Activated naive CD4-positive, alpha-beta T cell treated with anti-CD3 and anti-CD28 coated beads, Interleukin-2, amount 50 U/mL, for 16 hours (primary cell): Measurements from ENCODE around the gene PCAT6.
A peak's percentile ranks its signal among the peaks of the same experiment; 100 is the strongest.
"Not testable (repeated sequence)": the region's sequence is repeated elsewhere in the genome, so short reads cannot be mapped to it uniquely, and the experiment has no call there.

Source experiments
- DNase-seq: peaks from one replicate; pipeline ENCODE4 v3.0.0-alpha.2; 2020

The PCAT6 gene

DNA sequence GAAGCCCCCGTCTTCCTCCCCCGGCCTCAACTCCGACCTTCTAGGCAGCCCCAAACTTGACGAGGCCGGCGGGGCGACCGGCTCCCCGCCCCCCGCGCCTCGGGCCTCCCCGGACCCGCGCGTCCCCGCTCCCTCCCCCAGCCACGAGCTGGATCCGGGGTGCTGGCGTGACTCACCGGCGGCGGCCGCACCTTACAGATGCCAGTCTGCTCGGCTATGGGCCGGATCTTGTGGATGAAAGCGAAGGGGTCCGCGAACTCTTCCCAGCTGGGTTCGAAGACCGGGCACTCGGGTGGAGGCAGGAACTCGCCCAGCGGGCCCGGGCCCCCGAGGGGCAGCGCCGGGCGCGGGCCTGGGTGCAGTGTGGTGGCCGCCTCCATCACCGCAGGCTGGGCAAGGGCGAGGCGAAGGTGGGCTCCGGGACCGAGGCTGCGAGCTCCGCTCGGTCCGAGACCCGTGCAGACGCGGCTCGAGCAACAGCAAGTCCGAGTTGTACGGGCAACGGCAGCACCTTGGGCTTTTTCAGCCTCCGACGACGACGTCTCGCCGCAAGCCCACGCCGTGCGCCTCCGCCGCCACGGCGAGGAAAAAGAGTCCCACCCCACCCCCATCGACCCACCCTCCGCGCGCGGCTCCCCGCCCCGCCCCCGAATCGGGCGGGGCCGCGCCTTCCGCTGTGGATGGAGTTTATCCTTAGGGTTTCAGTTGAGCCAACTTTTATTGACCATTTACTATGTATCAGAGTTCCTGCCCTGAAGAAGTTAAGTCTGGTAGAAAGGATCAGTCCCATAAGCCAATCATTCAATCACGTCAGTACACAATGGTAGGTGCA is 2.6 kb upstream of the PCAT6 start, which contains the start of gene KDM5B:
Gene KDM5B (minus strand): TSS at position 496 of the 832 bp plus-strand sequence. CDS start 116 bp downstream, at position 380.
- DNase-seq, result peak; percentile 78

DNA sequence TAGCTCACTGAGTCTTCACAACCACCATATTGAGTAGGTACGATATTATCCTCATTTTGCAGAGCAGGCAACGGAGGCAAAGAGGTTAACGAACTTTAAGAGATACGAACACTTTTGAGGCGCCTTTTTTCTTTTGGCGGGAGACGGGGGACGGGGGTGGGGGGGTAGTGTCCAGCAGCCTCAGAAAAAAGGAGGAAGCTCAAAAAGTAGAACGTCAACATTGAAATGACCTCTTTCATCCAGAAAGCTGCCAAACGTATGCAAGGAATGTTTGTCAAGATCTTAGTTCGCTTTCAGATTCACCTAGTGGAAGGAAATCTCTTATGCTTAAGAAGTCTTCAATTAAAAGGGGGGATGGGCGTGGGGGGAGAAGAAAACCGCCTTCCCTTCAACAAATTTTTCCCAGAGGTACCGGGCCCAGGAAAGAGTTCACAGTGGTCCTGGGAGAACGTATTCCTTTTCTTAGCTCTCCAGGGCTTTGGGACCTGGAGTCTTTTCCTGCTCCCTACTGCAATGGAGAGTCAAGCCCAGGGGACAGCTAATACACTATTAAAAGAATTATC is 1.1 kb upstream of the PCAT6 start:
- no peak for DNase-seq

DNA sequence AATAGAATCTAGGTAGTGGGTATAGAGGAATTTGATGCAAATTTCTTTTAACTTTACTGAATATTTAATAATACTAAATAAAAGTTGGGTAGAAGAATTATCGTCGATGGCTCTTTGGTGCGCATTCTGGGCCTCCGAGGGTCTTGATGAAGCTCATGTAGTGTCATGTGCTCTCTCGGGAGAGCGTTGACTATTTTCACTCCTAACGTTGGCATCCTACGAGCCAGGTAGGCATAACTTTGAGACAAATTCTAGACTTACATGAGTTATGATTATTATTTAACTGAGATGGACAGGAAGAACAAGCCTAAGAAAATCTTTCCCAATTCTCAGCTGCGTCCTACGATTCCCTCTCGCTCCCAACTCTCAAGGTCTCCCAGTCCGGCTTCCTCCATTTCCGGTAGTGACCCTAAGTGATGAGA is 550 bp upstream of the PCAT6 start:
- DNase-seq, result no peak

DNA sequence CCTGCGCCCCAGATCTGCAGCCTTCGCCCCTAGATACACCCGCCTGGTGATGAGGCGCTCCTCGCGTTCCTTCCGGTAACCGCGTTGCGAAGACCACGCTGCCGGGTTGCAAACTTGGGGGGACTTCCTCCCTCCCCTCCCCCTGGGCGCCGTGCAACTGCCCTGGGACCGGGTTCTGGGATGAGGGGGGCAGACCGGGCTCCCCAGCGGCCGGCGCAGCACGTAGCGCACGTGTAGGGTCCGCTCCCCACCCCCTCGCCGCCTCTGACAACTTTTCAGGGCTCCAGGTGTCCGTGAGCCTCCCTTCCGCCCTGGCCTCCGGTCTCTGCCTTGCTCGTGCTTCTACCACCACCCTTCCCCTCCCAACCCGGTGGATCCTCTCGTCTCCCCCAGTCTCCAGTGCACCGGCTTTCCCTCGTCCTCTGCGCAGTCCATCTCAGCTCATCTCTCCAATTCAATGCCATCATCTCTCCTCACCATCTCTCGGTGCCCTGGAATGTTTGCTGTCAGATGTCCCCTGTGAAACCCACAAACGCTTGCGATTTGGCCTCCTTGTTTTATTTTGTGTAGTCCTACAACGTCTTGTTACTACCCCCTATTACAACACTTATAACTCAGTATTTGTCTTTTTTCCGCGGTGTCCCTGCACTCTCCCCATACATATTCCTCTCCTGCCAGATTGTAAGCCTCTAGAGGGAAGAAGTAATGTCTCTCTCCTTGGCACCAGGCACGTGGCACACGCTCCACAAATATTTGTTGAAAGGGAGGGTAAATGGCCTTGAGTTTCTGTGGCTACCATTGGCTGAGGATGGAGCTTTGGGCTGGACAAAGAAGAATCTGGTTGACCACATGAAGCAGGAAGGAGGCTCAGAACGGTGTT is 782 bp downstream of the PCAT6 start:
- DNase-seq, result peak; percentile 39

DNA sequence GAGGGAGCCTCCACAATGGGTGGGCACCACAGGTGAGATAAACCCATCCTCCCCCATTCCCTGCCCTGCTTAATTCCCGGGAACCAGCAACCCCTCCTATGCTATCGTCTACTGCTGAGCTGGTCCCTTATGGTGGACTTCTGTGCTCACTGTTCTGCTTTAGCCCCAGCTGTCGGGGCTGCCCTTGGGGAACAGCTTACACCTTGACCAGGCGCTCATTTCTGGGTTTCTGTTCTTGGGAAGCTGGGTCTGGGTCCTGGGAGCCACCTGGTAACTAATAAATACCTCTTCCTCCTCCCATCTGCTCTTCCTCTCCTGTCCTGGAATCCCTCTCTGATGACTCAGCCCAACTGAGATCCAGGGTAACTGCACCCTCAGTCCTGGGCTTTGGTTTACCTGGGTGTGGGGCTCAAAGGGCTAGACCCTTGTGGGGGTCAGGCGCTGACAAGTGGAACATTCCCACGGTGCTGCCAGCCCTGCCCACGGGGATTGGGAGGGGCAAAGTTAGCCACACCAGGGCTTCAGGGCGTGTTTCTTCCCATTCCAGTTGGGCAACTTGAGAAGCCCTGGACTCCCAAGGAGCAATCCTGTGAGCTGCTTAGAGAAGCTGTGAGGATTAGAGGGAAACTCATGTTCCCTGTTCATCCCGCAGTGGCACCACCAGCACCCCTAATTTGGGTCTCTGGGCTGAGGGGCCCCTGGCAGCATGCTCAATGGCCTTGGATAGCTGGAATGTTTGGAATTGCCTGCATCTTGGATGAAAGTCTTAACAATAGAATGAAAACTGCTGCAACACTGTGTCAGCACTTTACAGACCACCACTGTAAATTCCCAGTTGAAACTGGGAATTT is 1.6 kb downstream of the PCAT6 start:
- DNase-seq, result no peak

DNA sequence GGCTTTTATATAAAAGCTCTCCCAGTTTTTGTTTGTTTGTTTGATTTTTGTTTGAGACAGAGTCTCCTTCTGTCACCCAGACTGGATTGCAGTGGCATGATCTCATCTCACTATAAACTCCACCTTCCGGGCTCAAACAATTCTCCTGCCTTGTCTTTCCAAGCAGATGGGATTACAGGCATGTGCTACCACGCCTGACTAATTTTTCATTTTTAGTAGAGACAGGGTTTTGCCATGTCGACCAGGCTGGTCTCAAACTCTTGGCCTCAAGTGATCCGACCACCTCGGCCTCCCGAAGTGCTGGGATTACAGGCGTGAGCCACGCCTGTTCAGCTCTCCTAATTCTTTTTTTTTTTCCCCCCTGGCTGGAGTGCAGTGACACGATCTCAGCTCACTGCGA is 4.4 kb downstream of the PCAT6 start:
- no peak for DNase-seq

DNA sequence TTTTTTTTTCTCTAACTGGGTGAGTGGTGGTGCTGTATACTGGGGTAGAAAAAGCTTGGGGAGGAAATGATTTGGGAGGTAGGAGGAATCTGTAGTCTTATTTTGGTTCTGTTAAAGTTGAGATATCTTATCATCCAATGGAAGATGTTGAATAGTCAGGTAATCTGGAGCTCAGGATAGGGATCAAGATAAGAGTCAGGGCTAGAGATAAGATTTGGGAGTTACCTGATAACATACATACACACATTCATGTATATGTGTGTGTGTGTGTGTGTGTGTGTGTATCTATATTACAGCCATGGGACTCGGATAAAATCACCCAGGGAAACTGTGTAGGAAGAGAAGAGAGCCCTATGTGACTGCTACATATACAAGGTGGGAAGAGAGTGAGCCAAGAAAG is 8.1 kb downstream of the PCAT6 start:
- DNase-seq, result no peak

DNA sequence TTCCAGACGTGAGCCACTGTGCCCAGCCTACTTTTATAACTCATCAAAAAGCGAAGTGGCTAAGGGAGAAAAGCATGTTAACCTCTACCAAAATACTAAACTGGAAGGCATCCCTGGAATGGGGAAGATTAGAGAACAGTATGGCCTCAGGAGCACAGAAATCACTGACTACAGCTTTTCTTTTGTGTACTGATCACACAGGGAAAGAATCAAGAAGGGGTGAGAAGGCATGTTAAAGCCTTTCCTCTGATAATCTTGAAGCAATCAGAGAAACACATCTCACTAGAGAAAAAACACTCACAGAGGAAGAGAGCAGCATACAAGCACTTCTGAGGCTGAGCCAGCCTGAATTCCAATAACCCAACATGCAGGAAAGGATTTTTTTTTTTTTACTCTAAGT is 10.7 kb downstream of the PCAT6 start:
- no peak for DNase-seq

DNA sequence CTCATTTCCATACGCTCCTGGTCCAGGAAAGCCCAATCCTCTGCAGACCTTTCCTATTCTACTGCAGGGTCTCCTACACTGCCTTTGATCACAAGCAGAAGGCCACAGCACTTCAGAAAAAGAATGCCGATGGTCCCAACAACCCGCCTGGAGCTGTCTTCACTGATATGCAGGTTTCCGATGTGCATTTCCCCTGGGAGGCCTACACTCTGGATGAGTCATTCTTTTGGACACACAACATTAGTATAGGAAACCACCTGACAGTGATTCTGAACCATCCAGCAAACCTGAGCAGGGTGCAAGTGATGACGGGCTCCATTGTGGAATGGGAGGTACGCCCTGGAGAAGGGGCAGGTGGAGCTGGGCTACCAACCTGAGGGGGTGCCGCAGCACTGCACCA is 15.0 kb downstream of the PCAT6 start:
- no peak for DNase-seq

DNA sequence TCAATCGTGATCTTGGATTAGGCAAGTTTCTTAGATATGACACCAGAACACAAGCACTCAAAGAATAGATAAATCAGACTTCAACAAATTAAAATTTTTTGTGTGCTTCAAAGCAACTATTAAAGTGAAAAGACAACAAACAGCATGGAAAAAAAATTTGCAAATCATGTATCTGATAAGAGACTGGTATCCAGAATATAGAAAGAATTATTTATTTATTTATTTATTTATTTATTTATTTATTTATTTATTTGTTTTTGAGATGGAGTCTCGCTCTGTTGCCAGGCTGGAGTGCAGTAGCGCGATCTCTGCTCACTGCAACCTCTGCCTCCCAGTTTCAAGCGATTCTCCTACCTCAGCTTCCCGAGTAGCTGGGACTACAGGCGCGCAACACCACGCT is 18.5 kb downstream of the PCAT6 start:
- DNase-seq, result not testable (repeated sequence)

DNA sequence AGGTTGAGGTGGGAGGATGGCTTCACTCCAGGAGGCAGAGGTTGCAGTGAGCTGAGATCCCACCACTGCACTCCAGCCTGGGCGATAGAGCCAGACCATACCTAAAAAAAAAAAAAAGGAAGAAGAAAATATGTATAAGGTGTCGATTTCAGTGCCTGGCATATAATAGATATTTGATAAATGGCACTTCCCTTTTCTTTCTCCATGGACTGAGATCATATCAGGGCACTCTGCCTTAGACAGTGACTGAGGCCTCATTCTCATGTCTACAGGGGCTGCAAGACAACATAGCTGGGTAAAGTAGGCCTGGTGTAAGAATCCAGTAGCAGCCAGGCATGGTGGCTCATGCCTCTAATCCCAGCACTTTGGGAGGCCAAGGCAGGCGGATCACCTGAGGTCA is 21.2 kb downstream of the PCAT6 start:
- DNase-seq, result no peak

DNA sequence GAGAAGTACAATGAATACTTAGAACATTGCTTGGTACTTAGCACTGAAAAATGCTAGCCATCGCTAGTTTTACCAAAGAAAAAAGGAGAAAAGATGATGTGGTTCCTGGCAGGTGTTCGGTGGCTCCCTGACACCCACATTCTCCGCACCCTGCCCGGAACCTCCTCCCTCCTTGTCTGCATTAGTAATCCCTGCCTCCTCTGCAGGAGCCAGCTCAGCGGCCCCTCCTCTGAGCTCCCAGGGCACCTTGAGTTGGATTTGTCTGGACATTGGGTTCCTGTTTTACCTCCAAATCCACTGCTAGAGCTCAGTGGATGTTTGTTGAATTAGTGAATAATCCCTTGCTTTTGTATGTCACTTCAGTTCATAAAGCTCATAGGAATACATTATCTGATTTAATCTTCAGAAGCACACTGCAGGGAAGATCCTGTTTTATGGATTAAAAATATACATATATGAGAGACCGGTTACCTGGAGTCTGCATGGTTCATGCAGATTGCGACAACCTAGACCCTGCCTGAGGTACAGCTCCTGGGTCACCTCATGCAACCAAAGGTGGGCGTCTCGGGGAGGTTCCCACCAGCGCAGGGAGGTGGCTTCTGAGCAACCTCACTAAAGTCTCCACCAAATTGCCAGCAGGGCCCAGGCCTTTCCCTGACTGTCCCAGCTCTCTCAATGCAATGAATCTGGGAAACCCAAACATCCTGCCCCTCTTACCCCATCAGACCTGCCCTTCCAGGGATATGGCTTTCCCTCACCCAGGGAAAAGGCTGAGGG is 24.2 kb downstream of the PCAT6 start:
- DNase-seq, result no peak

DNA sequence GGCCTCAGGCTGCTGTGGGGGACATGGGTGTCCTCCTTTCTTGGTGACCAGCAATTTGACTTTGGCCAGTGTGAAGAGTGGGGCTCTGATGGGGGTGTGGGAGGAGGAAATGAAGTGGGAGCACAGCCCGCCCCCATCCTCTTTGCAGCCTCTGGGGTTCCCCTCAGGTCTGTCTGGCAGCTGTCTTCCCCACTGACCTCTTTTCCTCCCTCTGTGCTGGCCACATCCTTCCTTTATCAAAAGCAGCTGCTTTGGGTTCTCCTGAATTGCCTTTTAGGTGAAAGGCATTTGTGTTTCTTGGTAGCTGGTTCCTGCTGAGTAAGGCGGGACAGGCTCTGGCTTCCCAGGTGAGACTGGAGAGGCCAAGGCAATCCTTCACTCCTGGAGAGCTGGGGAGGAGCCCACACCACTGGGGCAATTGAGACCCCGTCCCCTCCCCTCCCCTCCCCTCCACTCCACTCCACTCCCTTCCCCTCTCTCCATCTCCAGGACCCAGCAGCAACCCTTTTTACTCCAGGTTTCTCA is 24.9 kb downstream of the PCAT6 start:
- DNase-seq, result no peak

DNA sequence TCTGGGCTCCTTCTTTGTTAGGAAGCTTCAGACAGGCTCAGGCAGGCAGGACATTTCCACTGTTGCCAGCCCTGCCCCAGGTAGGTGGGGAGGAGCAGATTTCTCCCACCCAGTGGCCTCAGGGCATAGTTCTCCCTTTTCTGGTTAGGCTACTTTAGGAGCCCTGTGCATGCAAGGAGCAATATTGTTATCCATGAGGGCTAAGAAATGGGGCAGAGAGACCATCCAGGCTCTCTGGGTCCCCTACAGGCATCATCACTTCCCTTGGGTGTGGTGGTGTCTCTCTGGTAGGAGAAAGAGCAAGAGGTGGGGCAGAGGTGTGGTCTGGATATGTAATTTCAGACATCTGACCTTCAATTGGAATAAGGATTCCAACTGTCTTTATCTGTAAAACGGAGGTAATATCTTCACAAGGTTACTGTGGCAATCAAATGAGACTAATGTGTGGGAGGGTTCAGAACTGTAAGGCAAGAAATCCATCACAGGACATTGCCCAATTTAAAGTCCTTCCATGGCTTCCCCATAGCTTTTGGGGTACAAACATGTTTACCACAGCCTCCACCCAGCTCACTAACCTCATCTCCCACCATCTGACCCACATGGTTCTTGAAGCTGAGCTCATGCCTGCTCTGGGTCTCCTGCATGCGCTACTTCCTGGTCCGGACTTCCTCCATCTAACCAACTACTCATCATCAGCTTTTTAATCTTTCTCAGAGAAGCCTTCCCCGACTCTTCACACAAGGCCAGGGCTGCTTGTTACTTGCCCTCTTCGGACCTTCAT is 26.1 kb downstream of the PCAT6 start:
- no peak for DNase-seq

DNA sequence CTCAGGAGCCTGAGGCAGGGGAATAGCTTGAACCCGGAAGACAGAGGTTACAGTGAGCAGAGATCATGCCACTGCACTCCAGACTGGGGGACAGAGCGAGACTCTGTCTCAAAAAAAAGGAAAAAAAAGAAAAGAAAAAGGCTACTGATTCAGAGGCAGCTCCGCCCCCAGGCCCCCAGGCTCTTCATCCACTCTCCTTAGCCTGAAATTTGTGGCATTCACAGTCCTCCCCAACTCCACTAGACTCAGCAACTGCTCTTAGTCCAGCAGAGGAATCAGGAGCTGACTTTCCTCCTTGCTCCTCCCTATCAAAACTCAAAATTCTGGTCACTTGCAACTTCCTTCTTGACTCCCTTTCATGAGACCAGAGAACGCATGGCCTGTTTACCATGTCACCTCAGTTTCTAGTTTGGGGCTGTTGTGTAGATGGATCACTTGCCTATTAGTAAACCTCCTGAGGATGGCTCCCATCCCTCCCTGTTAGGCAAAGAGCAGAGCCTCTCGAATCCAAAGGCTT is 27.1 kb downstream of the PCAT6 start:
- DNase-seq, result no peak

DNA sequence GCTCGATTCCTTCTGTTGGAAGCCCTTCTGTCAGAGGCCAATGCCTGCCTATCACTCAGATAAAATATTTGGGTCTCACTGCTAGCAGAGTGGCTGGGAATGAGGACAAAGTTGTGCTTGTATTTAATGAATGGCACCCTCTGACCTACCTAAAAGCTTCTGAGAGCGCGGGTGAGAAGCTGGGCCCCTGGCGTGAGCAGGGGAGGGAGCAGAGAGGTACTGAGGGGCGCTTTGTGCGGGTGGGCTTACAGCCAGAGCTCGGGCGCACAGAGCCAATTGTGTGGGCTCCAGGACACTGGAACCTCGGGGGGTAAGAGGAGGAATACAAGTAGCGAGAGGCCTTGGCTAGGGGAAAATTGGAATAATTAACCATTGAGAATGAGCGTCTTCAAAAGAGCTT is 32.3 kb downstream of the PCAT6 start:
- no peak for DNase-seq

DNA sequence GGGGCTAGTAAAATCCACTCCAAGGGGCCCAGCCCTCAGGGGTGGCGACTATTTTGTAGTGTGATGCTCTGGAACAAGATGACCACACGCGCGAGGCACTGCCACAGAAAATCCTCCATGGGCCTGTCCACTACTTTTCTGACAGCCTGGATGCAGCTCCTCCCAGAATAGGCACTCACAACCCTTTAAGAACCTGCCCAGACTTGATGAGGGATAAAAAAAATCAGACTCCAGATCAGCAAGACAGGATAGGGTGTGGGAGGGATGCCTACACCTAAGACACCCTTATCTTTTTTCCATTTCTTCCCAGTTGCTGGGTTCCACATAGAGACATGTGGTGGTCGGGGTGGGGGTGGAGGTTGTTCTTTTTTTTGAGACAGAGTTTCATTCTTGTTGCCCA is 33.5 kb downstream of the PCAT6 start:
- no peak for DNase-seq

DNA sequence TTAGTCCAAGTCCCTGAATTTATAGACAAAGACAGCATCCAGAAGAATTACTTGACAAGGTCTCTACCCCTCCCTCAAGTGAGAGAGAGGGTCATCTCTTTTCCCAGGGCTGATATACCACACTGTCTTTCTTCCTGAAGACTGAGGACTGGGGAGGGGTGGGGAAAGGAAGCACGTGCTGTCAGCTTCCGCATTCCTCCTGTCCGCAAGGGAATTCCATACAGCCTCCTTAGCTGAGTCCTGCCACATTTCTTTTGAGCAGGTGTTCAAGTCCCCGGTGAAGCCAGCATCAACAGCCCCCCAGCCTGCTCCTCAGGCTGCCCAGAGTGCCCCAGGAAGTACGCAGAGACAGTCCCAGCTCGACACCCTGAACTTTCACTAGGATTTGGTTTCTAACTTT is 34.2 kb downstream of the PCAT6 start:
- DNase-seq, result no peak

DNA sequence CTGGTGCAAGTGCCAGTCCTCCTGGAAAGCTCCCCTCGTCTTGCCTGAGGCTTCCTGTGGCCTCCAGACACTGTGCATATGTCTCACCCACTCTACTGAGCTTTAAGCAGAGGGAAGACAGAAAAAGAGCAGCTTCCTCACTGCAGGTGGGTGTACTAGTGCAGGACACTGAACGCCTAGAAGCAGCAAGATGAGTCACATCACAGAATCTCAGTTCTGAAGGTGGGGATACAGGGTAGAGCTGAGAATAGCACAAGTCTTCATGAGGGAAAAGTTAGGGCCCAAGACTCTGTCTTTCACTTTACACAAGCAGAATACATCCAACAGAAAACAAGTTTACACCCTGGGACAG is 37.4 kb downstream of the PCAT6 start:
- DNase-seq, result no peak

DNA sequence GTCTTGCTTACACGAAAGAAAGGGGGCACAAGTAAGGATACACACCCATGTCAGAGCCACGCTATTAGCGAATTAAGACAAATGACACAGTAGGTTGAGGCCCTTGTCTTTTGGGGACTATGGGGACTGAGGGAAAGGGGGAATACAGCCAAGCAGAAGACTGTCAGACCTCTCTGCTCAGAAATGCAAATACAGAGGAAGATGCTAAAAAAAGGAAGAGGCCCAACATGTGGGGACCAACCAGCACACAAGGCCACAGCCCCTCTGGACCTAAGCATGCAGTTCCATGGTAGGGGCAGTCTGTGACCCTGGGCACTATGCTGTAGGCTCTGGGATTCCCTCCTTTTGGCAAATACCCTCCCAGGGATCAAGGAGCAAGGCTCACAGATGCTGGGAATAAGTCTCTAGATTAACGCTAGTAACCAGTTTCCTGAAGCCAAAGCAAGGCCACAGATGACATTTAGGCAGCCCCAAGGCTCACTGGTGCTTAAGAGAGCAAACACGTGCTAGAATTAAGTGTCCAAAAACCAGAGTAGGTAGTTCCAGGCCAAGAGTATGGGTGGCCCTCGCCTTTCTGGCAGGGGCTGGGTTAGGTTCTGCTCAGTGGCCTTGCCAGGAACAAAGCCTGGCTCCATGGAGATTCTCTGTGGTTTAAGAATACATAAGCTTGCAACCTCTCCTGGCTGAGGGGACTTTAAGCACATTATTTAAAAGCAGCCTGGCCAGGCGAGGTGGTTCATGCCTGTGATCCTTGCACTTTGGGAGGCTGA is 40.0 kb downstream of the PCAT6 start:
- no peak for DNase-seq
